Effector memory CD8-positive, alpha-beta T cell (primary cell): ENCODE data around the gene SLC38A3.
"Not testable (repeated sequence)": the region's sequence is repeated elsewhere in the genome, so short reads cannot be mapped to it uniquely, and the experiment has no call there.

Source experiments
- ATAC-seq: fragments of 150-1000 bp; cut with Tn5 transposase; replicated peaks from 2 replicates; pipeline ENCODE4 v1.10.0; 2021; ENCODE audit warnings: mild to moderate bottlenecking, moderate library complexity
- DNase-seq, 3 experiments: peaks; one replicate each; pipeline ENCODE4 v3.0.0; 2021
- H3K27ac Mint-ChIP-seq, 2 donors: one replicate each; pipeline ENCODE4 v1.8.0; 2022; ENCODE audit warnings: mild to moderate bottlenecking in 2 of 2, mixed read lengths in 2 of 2, moderate library complexity in 2 of 2
- H3K27me3 Mint-ChIP-seq, 2 donors: one replicate each; pipeline ENCODE4 v1.8.0; 2022; ENCODE audit warnings: mixed read lengths in 2 of 2
- H3K36me3 Mint-ChIP-seq: one replicate; pipeline ENCODE4 v1.8.0; 2022; ENCODE audit warnings: mild to moderate bottlenecking, moderate library complexity, mixed read lengths; ENCODE audit not compliant: insufficient read depth
- H3K4me1 Mint-ChIP-seq, 2 donors: one replicate each; pipeline ENCODE4 v1.8.0; 2022; ENCODE audit warnings: low read depth in 2 of 2, mixed read lengths in 2 of 2
- H3K4me3 Mint-ChIP-seq, 2 donors: one replicate each; pipeline ENCODE4 v1.8.0; 2022; ENCODE audit warnings: mild to moderate bottlenecking in 2 of 2, mixed read lengths in 2 of 2, moderate library complexity in 2 of 2
- H3K9me3 Mint-ChIP-seq, 2 donors: one replicate each; pipeline ENCODE4 v1.8.0; 2022; ENCODE audit warnings: mixed read lengths in 2 of 2

The SLC38A3 gene

GRCh38 chr3:50251220-50251619, 46.1 kb downstream of the SLC38A3 start:
- ATAC-seq (no peak), DNase-seq (no peak)
- Mint-ChIP-seq H3K9me3 (no peaks in the 10 kb centered on the region), H3K4me3 (peak overlapping the region in 1 of 2 donors; percentile 1), H3K4me1 (peaks cover 39 to 49% of the 10 kb centered on the region in 2 donors), H3K27ac (peak overlapping the region; percentile 86 to 94), H3K36me3 (peaks cover 57% of the 10 kb centered on the region), H3K27me3 (no peaks in the 10 kb centered on the region)

- DNase-seq (no peak), ATAC-seq (no peak)
- Mint-ChIP-seq H3K27ac (peak overlapping the region in 1 of 2 donors; percentile 89), H3K36me3 (peaks cover 74% of the 10 kb centered on the region), H3K27me3 (no peaks in the 10 kb centered on the region), H3K9me3 (no peaks in the 10 kb centered on the region), H3K4me3 (no peak overlapping the region), H3K4me1 (peaks cover 23 to 32% of the 10 kb centered on the region in 2 donors)
These were observed 49.6 kb downstream of the SLC38A3 start for GRCh38 chr3:50254577-50255250.

DNA sequence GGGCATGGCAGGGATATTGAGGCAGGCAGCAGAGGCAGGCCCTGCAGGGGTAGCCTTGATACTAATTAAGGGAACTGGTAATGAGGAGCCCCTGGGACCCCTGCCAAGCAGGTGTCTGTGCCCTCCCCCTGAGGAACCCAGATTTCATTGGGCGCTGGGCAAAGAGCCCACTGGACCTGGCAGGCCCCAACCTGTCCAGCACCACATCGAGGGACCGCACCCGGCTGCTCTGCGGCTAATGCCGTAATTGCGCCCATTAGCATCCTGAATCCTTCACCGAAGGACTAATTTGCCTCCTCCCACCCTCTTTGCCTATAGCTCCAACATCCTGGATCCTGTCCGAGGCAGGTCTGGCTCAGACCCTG, 50.2 kb downstream of the SLC38A3 start:
- Mint-ChIP-seq H3K4me1 (peaks cover 23 to 28% of the 10 kb centered on the region in 2 donors), H3K27ac (peak overlapping the region in 1 of 2 donors; percentile 89), H3K27me3 (no peaks in the 10 kb centered on the region)

DNA sequence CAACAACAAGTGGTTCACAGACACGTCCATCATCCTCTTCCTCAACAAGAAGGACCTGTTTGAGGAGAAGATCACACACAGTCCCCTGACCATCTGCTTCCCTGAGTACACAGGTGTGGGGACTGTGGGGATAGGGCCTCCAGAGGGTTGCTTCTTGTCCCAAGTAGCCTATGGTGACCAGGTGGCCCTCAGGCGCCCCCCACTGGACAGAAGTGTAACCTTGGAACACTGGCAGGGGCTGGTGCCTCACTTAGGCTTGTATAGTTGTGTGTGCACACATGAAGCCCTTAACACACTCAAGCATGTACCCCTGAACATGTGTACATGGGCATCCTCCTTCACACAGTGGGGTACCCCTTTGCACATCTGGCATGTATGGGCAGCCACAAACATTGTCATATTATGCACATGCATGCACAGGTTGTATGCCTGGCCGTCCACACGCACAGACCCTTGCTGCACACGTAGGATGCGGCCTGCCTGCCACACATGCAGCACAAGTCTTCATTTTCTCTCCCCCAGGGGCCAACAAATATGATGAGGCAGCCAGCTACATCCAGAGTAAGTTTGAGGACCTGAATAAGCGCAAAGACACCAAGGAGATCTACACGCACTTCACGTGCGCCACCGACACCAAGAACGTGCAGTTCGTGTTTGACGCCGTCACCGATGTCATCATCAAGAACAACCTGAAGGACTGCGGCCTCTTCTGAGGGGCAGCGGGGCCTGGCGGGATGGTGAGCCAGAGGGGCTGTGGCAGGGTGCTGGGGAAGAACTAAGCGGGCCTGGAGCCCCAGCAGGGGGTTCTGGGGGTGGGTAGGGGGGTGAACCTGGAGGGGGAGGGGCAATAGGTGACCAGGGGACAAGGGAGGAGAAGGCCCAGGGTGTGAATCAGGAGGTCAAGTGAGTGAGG, 52.2 kb downstream of the SLC38A3 start:
- peaks cover 78% of the 10 kb centered on the region for H3K36me3 Mint-ChIP-seq
- DNase-seq (no peak), ATAC-seq (no peak)
- no peaks in the 10 kb centered on the region for H3K9me3 Mint-ChIP-seq
- H3K27ac Mint-ChIP-seq = peak overlapping the region; percentile 57 to 92
- peaks cover 14% of the 10 kb centered on the region in 2 donors for H3K4me1 Mint-ChIP-seq
- H3K4me3 Mint-ChIP-seq = peak overlapping the region in 1 of 2 donors; percentile 17
- H3K27me3 Mint-ChIP-seq = no peaks in the 10 kb centered on the region

More for the DNA sequence above, 50.2 kb downstream of the SLC38A3 start:
- DNase-seq (no peak), ATAC-seq (no peak)
- no peak overlapping the region for H3K4me3 Mint-ChIP-seq
- H3K9me3 Mint-ChIP-seq = no peaks in the 10 kb centered on the region
- peaks cover 77% of the 10 kb centered on the region for H3K36me3 Mint-ChIP-seq

GRCh38 chr3:50258029-50258680, 53.1 kb downstream of the SLC38A3 start:
- ATAC-seq (no peak), DNase-seq (no peak)
- Mint-ChIP-seq H3K36me3 (peaks cover 70% of the 10 kb centered on the region), H3K4me1 (peaks cover 13 to 14% of the 10 kb centered on the region in 2 donors), H3K27ac (peak overlapping the region; percentile 38 to 92), H3K4me3 (peak overlapping the region; percentile 6 to 10), H3K9me3 (no peaks in the 10 kb centered on the region), H3K27me3 (no peaks in the 10 kb centered on the region)

DNA sequence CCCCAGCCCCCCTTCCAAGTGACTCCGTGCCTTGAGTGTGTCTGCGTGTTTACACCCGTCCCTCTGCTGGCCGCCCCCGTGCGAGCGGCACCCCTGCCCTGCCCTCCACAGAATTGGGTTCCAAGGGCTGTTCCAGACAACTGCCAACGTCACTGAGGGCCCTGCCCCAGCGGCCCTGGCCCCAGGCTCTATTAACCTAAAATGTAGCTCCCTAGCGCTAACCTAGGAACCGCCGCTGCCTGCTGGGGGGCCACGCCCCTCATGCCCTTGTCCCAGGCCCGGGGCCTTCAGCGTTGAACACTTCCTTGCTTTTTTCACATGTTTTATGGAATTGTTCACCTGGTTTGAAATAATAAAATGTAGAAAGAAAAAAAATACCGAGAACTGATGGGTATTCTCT, 53.9 kb downstream of the SLC38A3 start:
- DNase-seq (no peak), ATAC-seq (no peak)
- Mint-ChIP-seq H3K4me3 (peak overlapping the region; percentile 10 to 31), H3K27me3 (no peaks in the 10 kb centered on the region), H3K4me1 (peaks cover 7 to 8% of the 10 kb centered on the region in 2 donors), H3K9me3 (no peaks in the 10 kb centered on the region), H3K27ac (peak overlapping the region; percentile 38 to 92), H3K36me3 (peaks cover 68% of the 10 kb centered on the region)

DNA sequence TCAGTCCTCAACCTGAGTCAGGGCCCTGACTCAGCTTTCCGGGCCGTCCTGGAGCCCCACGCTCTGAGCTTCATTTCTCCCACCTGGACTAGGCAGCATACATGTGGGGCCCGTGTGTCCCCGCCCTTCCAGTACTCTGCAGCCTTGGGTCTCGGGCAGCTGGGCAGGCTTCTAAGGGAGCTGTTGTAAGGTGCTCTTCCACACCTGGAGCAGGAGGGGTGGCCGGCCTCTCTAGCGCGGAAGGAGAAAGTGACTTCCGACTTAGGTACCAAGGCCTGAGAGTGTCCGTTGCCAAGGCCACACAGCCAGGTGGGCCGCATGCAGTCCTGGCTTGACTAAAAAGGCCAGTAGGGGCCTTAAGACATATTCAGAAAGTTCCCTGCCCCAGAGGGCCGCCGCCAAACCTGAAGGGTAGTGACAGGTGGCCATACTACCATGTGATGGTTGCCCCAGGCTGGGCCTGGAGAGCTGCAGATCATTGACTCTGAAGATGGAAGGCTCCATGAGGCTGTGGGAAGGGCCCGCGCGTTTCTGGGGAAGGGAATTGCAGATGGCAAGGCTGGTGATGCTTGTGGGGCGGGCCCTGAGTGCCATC, 54.5 kb downstream of the SLC38A3 start:
- Mint-ChIP-seq H3K27me3 (no peaks in the 10 kb centered on the region), H3K4me1 (peaks cover 7 to 8% of the 10 kb centered on the region in 2 donors), H3K9me3 (no peaks in the 10 kb centered on the region), H3K36me3 (peaks cover 70% of the 10 kb centered on the region), H3K27ac (peak overlapping the region; percentile 38 to 92), H3K4me3 (peak overlapping the region; percentile 62 to 74)
- no peak for DNase-seq
- peak; percentile 21 for ATAC-seq

DNA sequence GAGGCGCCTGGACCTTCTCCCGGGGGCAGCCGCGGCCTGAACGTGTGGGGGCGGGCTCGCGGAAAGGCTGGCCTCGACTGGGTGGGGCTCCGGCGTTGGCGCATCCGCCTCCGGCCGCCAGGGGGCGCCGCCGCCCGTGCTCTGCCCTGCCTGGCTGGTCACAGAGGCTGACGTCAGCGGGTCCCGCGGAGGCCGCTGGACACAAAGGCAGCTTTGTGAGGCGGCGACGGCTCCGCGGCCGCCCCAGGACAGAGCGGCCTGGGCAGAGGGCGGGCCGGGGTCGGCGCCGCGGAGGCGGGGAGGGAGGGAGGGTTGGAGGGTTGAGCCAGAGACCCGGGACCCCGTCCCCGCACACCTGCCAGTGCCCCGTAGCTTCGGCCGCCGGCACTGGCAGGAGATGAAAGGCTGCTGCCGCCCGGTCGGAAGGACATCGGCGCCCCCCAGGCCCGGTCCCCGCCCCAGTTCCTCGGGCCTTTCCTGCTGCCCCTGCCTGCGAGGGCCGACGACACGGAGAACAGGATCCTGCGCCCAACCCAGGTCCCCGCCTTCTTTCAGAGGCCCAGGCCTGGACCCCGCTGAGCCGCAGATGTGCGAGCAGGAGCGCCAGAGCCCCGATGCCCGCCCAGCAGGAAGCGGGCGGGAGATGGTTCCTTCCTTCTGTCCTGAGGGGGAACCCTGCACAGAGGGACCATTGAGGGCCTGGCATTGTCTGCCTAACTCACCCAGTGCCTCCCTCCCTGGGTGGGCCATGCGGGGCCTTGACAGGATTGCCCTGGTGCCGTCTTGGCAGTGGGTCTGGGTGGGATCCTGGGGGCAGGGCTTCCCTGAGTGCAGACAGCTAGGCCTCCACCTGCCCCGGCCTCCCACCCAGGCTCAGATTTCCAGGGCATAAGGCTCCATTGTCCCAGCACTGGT, 55.2 kb downstream of the SLC38A3 start:
- peak; percentile 77 to 88 (median 81) for DNase-seq
- peak; percentile 95 for ATAC-seq

DNA sequence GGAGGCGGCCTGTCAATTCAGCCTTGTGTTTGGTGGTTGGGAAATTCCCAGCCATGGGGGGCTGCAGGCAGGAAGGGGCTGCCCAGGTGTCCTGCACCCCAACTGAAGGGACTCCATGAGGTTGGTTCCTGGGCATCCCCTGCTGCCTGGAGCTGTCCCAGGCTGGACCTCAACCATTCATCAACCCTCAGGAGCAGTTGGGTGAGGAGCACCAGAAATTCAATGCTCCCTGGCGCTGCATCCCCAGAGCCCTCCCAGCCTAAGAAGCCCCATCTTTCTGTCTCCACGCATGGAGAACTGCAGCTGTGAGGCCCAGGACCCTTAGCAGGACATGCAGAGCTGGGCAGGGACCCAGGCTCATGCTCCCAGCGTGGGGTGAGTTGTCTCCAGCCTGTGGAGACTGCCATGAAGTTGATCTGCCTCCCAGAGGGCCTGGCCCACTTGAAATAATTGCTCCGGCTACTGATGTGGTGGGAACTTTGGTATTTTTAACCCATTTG, 55.9 kb downstream of the SLC38A3 start:
- H3K9me3 Mint-ChIP-seq = no peaks in the 10 kb centered on the region

More for the DNA sequence above, 55.2 kb downstream of the SLC38A3 start:
- H3K4me3 Mint-ChIP-seq = peak overlapping the region; percentile 62 to 74
- peaks cover 5 to 8% of the 10 kb centered on the region in 2 donors for H3K4me1 Mint-ChIP-seq
- H3K27ac Mint-ChIP-seq = peak overlapping the region; percentile 38 to 92
- H3K9me3 Mint-ChIP-seq = no peaks in the 10 kb centered on the region
- no peaks in the 10 kb centered on the region for H3K27me3 Mint-ChIP-seq
- peaks cover 66% of the 10 kb centered on the region for H3K36me3 Mint-ChIP-seq

GRCh38 chr3:50261505-50261904, 56.4 kb downstream of the SLC38A3 start:
- ATAC-seq (no peak), DNase-seq (no peak)
- H3K4me1 Mint-ChIP-seq = peaks cover 7 to 8% of the 10 kb centered on the region in 2 donors
- H3K27me3 Mint-ChIP-seq = no peaks in the 10 kb centered on the region
- peak overlapping the region in 1 of 2 donors; percentile 92 for H3K27ac Mint-ChIP-seq
- H3K36me3 Mint-ChIP-seq = peaks cover 57% of the 10 kb centered on the region
- H3K9me3 Mint-ChIP-seq = no peaks in the 10 kb centered on the region
- H3K4me3 Mint-ChIP-seq = peak overlapping the region in 1 of 2 donors; percentile 62

More for the DNA sequence above, 55.9 kb downstream of the SLC38A3 start:
- no peaks in the 10 kb centered on the region for H3K27me3 Mint-ChIP-seq
- H3K36me3 Mint-ChIP-seq = peaks cover 62% of the 10 kb centered on the region
- peaks cover 7 to 8% of the 10 kb centered on the region in 2 donors for H3K4me1 Mint-ChIP-seq
- ATAC-seq = no peak
- DNase-seq = no peak
- peak overlapping the region; percentile 62 to 74 for H3K4me3 Mint-ChIP-seq
- H3K27ac Mint-ChIP-seq = peak overlapping the region in 1 of 2 donors; percentile 92

GRCh38 chr3:50262200-50262599, 57.1 kb downstream of the SLC38A3 start:
- peaks cover 50% of the 10 kb centered on the region for H3K36me3 Mint-ChIP-seq
- ATAC-seq, DNase-seq, H3K9me3 Mint-ChIP-seq, H3K27me3 Mint-ChIP-seq, H3K4me1 Mint-ChIP-seq, H3K4me3 Mint-ChIP-seq: not testable (repeated sequence)
- peak overlapping the region in 1 of 2 donors; percentile 92 for H3K27ac Mint-ChIP-seq

- Mint-ChIP-seq H3K27me3 (no peaks in the 10 kb centered on the region), H3K9me3 (no peaks in the 10 kb centered on the region), H3K36me3 (peaks cover 46% of the 10 kb centered on the region), H3K4me3 (no peak overlapping the region), H3K27ac (no peak overlapping the region), H3K4me1 (peaks cover 5 to 8% of the 10 kb centered on the region in 2 donors)
- ATAC-seq (no peak), DNase-seq (no peak)
These were observed 57.7 kb downstream of the SLC38A3 start for GRCh38 chr3:50262778-50263177.
